ENCODE results near the gene MUC13.

The MUC13 gene

GRCh38 chr3:124952282-124952855, 17.8 kb upstream of the MUC13 start:
- in situ Hi-C loops (cut with MboI; ENCODE audit: low pct_unique_long_range_greater_than_20kb, low sequenced_read_pairs): no loop called here
- DNase-seq: no peak

GRCh38 chr3:124951511-124952281, 17.1 kb upstream of the MUC13 start:
- DNase-seq: no peak
- in situ Hi-C loops (cut with MboI; ENCODE audit: low pct_unique_long_range_greater_than_20kb, low sequenced_read_pairs): no loop called here

- in situ Hi-C loops (cut with MboI; ENCODE audit: low pct_unique_long_range_greater_than_20kb, low sequenced_read_pairs): no loop called here
Observed at GRCh38 chr3:124950026-124950425, 15.5 kb upstream of the MUC13 start.

GRCh38 chr3:124942613-124943012, 8.1 kb upstream of the MUC13 start:
- DNase-seq: no peak
- in situ Hi-C loops (cut with MboI; ENCODE audit: low pct_unique_long_range_greater_than_20kb, low sequenced_read_pairs): no loop called here

More at GRCh38 chr3:124950026-124950425, 15.5 kb upstream of the MUC13 start:
- no peak for DNase-seq

GRCh38 chr3:124941771-124942170, 7.2 kb upstream of the MUC13 start:
- in situ Hi-C loops (cut with MboI; ENCODE audit: low pct_unique_long_range_greater_than_20kb, low sequenced_read_pairs): no loop called here
- no peak for DNase-seq

GRCh38 chr3:124939661-124940060, 5.1 kb upstream of the MUC13 start:
- no peak for DNase-seq
- in situ Hi-C loops (cut with MboI; ENCODE audit: low pct_unique_long_range_greater_than_20kb, low sequenced_read_pairs): no loop called here

- DNase-seq: no peak
Observed at GRCh38 chr3:124938896-124939295, 4.3 kb upstream of the MUC13 start.

GRCh38 chr3:124937049-124937448, 2.5 kb upstream of the MUC13 start:
- in situ Hi-C loops (cut with MboI; ENCODE audit: low pct_unique_long_range_greater_than_20kb, low sequenced_read_pairs): no loop called here
- no peak for DNase-seq

More at GRCh38 chr3:124938896-124939295, 4.3 kb upstream of the MUC13 start:
- in situ Hi-C loops (cut with MboI; ENCODE audit: low pct_unique_long_range_greater_than_20kb, low sequenced_read_pairs): no loop called here

GRCh38 chr3:124935794-124936542, 1.4 kb upstream of the MUC13 start:
- in situ Hi-C loops (cut with MboI; ENCODE audit: low pct_unique_long_range_greater_than_20kb, low sequenced_read_pairs): no loop called here
- DNase-seq: no peak

GRCh38 chr3:124935264-124935663, 713 bp upstream of the MUC13 start:
- DNase-seq: no peak
- in situ Hi-C loops (cut with MboI; ENCODE audit: low pct_unique_long_range_greater_than_20kb, low sequenced_read_pairs): no loop called here

GRCh38 chr3:124928333-124929202, 6.0 kb downstream of the MUC13 start:
- DNase-seq: peak; percentile 59
- in situ Hi-C loops (cut with MboI; ENCODE audit: low pct_unique_long_range_greater_than_20kb, low sequenced_read_pairs): no loop called here

GRCh38 chr3:124927574-124928045, 6.9 kb downstream of the MUC13 start:
- DNase-seq: no peak
- in situ Hi-C loops (cut with MboI; ENCODE audit: low pct_unique_long_range_greater_than_20kb, low sequenced_read_pairs): no loop called here

GRCh38 chr3:124926426-124927101, 8.0 kb downstream of the MUC13 start:
- in situ Hi-C loops (cut with MboI; ENCODE audit: low pct_unique_long_range_greater_than_20kb, low sequenced_read_pairs): no loop called here
- peak; percentile 7 for DNase-seq

GRCh38 chr3:124924741-124925140, 9.8 kb downstream of the MUC13 start:
- in situ Hi-C loops (cut with MboI; ENCODE audit: low pct_unique_long_range_greater_than_20kb, low sequenced_read_pairs): no loop called here
- DNase-seq: no peak

GRCh38 chr3:124923833-124924232, 10.7 kb downstream of the MUC13 start:
- DNase-seq: no peak
- in situ Hi-C loops (cut with MboI; ENCODE audit: low pct_unique_long_range_greater_than_20kb, low sequenced_read_pairs): no loop called here

GRCh38 chr3:124920718-124921117, 13.8 kb downstream of the MUC13 start:
- DNase-seq: no peak
- in situ Hi-C loops (cut with MboI; ENCODE audit: low pct_unique_long_range_greater_than_20kb, low sequenced_read_pairs): no loop called here

- in situ Hi-C loops (cut with MboI; ENCODE audit: low pct_unique_long_range_greater_than_20kb, low sequenced_read_pairs): no loop called here
- no peak for DNase-seq
Observed at GRCh38 chr3:124919756-124920155, 14.8 kb downstream of the MUC13 start.

- DNase-seq: no peak
- in situ Hi-C loops (cut with MboI; ENCODE audit: low pct_unique_long_range_greater_than_20kb, low sequenced_read_pairs): no loop called here
Observed at GRCh38 chr3:124918524-124918923, 16.0 kb downstream of the MUC13 start.
